Nephron progenitor cell (in vitro differentiated cells): ENCODE measurements around the gene GSE1.
A peak's percentile ranks its signal among the peaks of the same experiment; 100 is the strongest.

ENCODE experiments used
- DNase-seq: peaks from one replicate; pipeline ENCODE4 v3.0.0; 2021
- H3K27ac Mint-ChIP-seq: 2 replicates; pipeline ENCODE4 v1.8.0; 2021; ENCODE audit warnings: mild to moderate bottlenecking, moderate library complexity, mixed read lengths
- H3K27me3 Mint-ChIP-seq: 2 replicates; pipeline ENCODE4 v1.8.0; 2021; ENCODE audit warnings: mild to moderate bottlenecking, low read depth, mixed read lengths; ENCODE audit not compliant: poor library complexity
- H3K36me3 Mint-ChIP-seq: 2 replicates; pipeline ENCODE4 v1.8.0; 2021; ENCODE audit warnings: low read depth, mixed read lengths
- H3K4me1 Mint-ChIP-seq: 2 replicates; pipeline ENCODE4 v1.8.0; 2021; ENCODE audit warnings: mixed read lengths
- H3K4me3 Mint-ChIP-seq: 2 replicates; pipeline ENCODE4 v1.8.0; 2021; ENCODE audit warnings: mild to moderate bottlenecking, moderate library complexity, mixed read lengths
- H3K9me3 Mint-ChIP-seq: 2 replicates; pipeline ENCODE4 v1.8.0; 2021; ENCODE audit warnings: mild to moderate bottlenecking, moderate library complexity, mixed read lengths
- CTCF ChIP-seq: fragments of 200-600 bp; sonication (generic); IDR thresholded peaks from 2 replicates; pipeline ENCODE4 v1.5.0; 2021; ENCODE audit warnings: antibody characterized with exemption

Gene GSE1

DNA sequence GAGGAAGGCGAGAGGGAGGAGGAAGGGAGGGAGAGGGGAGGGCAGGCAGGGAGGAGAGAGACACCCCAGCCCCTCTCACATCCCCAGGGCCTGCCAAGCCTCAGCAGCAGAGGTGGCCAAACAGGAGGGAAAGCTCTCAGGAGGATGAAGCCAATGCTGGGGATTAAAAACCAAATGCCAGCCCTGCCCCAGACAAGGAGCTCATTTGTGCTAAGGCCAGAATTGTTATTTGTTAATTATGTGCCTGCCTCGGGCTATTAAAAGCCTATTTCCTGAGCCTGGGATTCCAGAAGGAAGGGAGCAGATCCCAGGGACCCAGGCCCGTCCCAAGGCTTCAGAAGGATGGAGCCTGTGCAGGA is 103.5 kb downstream of the GSE1 start:
- Mint-ChIP-seq H3K27me3 (peaks cover 62% of the 10 kb centered on the region), H3K4me3 (no peak overlapping the region), H3K36me3 (no peaks in the 10 kb centered on the region), H3K4me1 (peaks cover 30% of the 10 kb centered on the region), H3K27ac (no peak overlapping the region), H3K9me3 (peaks cover 8% of the 10 kb centered on the region)
- TF ChIP-seq CTCF: no peak
- no peak for DNase-seq

- Mint-ChIP-seq H3K36me3 (no peaks in the 10 kb centered on the region), H3K9me3 (peaks cover 3% of the 10 kb centered on the region), H3K4me3 (no peak overlapping the region), H3K4me1 (peaks cover 30% of the 10 kb centered on the region), H3K27me3 (peaks cover 65% of the 10 kb centered on the region), H3K27ac (no peak overlapping the region)
- peak; percentile 69 for TF ChIP-seq CTCF
- DNase-seq: peak; percentile 74
Observed at GRCh38 chr16:85717393-85718152, 104.5 kb downstream of the GSE1 start.

GRCh38 chr16:85718153-85718477 is 105.0 kb downstream of the GSE1 start:
- no peak overlapping the region for H3K4me3 Mint-ChIP-seq
- H3K4me1 Mint-ChIP-seq: peaks cover 27% of the 10 kb centered on the region
- H3K27me3 Mint-ChIP-seq: peaks cover 65% of the 10 kb centered on the region
- no peaks in the 10 kb centered on the region for H3K9me3 Mint-ChIP-seq
- DNase-seq: no peak
- no peak for TF ChIP-seq CTCF
- H3K27ac Mint-ChIP-seq: no peak overlapping the region
- no peaks in the 10 kb centered on the region for H3K36me3 Mint-ChIP-seq

DNA sequence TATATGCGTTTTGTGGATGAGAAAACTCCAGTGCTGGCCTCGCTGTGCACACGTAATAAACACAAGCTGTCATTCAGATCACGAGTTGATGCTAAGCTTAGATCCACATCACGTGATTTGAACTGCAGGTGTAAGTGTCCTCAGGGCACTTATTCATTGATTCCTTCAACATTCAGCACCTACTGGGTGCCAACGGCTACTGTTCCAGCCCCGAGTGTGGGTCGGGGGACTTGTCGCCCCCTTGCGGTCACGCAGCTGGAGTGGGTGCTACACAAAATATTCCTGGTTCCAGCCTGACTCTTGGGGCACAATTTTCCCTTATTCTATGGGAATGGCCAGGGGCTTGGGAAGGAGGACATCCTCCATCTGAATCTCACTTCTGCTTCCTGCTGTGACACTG is 105.6 kb downstream of the GSE1 start:
- peak; percentile 55 for DNase-seq
- Mint-ChIP-seq H3K9me3 (no peaks in the 10 kb centered on the region), H3K27me3 (peaks cover 65% of the 10 kb centered on the region), H3K4me3 (no peak overlapping the region), H3K4me1 (peaks cover 22% of the 10 kb centered on the region), H3K27ac (no peak overlapping the region), H3K36me3 (no peaks in the 10 kb centered on the region)
- TF ChIP-seq CTCF: peak; percentile 55

GRCh38 chr16:85719605-85720301 is 106.6 kb downstream of the GSE1 start:
- TF ChIP-seq CTCF: no peak
- no peaks in the 10 kb centered on the region for H3K36me3 Mint-ChIP-seq
- no peak overlapping the region for H3K27ac Mint-ChIP-seq
- DNase-seq: no peak
- H3K4me3 Mint-ChIP-seq: no peak overlapping the region
- H3K27me3 Mint-ChIP-seq: peaks cover 64% of the 10 kb centered on the region
- peaks cover 22% of the 10 kb centered on the region for H3K4me1 Mint-ChIP-seq
- H3K9me3 Mint-ChIP-seq: no peaks in the 10 kb centered on the region

DNA sequence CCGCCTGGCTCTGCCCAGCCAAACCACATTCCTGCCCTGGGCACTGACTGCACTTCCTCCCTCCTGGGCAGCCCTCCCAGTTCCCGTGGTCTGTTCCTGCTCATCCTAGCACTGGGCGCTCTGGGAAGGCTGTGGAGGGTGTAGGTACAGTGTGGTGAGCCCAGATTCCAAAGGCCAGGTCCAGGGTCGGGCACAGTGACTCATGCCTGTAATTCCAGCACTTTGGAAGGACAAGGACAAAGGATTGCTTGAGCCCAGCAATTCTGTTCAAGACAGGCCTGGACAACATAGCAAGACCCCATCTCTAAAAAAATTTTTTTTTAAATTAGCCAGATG is 107.1 kb downstream of the GSE1 start:
- Mint-ChIP-seq H3K4me1 (peaks cover 19% of the 10 kb centered on the region), H3K27ac (no peak overlapping the region), H3K4me3 (no peak overlapping the region), H3K27me3 (peaks cover 61% of the 10 kb centered on the region), H3K36me3 (no peaks in the 10 kb centered on the region), H3K9me3 (no peaks in the 10 kb centered on the region)
- DNase-seq: no peak
- no peak for TF ChIP-seq CTCF
